K562 (cell line): ENCODE results near the gene GGA2. TPM values are rescaled to one million over a fixed set of nuclear protein-coding genes. Genes with fewer than 3 reads are reported as not detected.

Experiments used
- ATAC-seq: fragments of 200-7000 bp; cut with Tn5 transposase; 3 replicates; pipeline ENCODE4 v1.9.1; 2020; ENCODE audit warnings: moderate library complexity
- BruUV-seq: library from RNA; stranded (reverse); fragments of 400-500 nt; replicated peaks from 2 replicates; lab custom pipeline; 2021; lab: Mats Ljungman, UMichigan
- CTCF ChIA-PET: fragments of 300-600 bp; formaldehyde crosslinking; extraction: SDS; loops from one replicate; lab custom pipeline; 2021; ENCODE audit warnings: low intra/inter-chr PET ratio; lab: Yijun Ruan, JAX
- POLR2A ChIA-PET: fragments of 300-600, 350-650 bp; sonication (Branson Sonifier 250); formaldehyde crosslinking; extraction: SDS; loops from one replicate; lab custom pipeline; 2021; ENCODE audit warnings: antibody characterized with exemption, inconsistent platforms; lab: Yijun Ruan, JAX
- DNase-seq, 4 experiments: peaks; one replicate each; pipeline versions ENCODE4 v3.0.0 to v3.0.0-alpha.2; 2011 to 2018; ENCODE audit warnings: low spot score in 3 of 4, mixed read lengths in 3 of 4; ENCODE audit errors: extremely low read depth in 1 of 4
- FAIRE-seq: peaks from 2 replicates; lab custom pipeline; 2011; peaks lifted over from hg19 to GRCh38; lab: Jason Lieb, UNC
- H2AFZ ChIP-seq: 2 replicates; pipeline ENCODE4 v1.6.0; 2011; ENCODE audit warnings: low read depth, low read length, control low read depth, inconsistent platforms
- H3K27ac ChIP-seq: fragments of 200-600 bp; 3 replicates; pipeline ENCODE4 v1.8.0; 2011; ENCODE audit warnings: low read depth, mild to moderate bottlenecking, control low read depth, inconsistent platforms, low read length, moderate library complexity, mixed read lengths; ENCODE audit errors: extremely low read depth
- H3K27me3 ChIP-seq, 2 experiments: fragments of 300-600 bp in 1 of 2; 2 replicates in 1 of 2; 3 replicates in 1 of 2; pipeline versions ENCODE4 v1.6.0 to v1.8.0; 2011; ENCODE audit warnings: inconsistent platforms in 2 of 2, low read length in 2 of 2, mild to moderate bottlenecking in 1 of 2, mixed read lengths in 1 of 2, moderate library complexity in 1 of 2; ENCODE audit not compliant: control insufficient read depth in 2 of 2, insufficient read depth in 2 of 2
- H3K36me3 ChIP-seq: fragments of 300-600 bp; 3 replicates; pipeline ENCODE4 v1.8.0; 2011; ENCODE audit warnings: mild to moderate bottlenecking, low read length, inconsistent platforms; ENCODE audit not compliant: control insufficient read depth, insufficient read depth
- H3K4me1 ChIP-seq, 2 experiments: fragments of 200-600 bp in 1 of 2; replicated peaks in 1 of 2; 2 replicates in 1 of 2; 3 replicates in 1 of 2; pipeline versions ENCODE4 v1.5.1 to v1.8.0; 2011; ENCODE audit warnings: inconsistent platforms in 2 of 2, low read length in 2 of 2, mild to moderate bottlenecking in 1 of 2, mixed read lengths in 1 of 2, moderate library complexity in 1 of 2; ENCODE audit not compliant: control insufficient read depth in 2 of 2, insufficient read depth in 2 of 2
- H3K4me2 ChIP-seq: 2 replicates; pipeline ENCODE4 v1.6.1; 2011; ENCODE audit warnings: low read length, control low read depth, inconsistent platforms, mixed read lengths; ENCODE audit not compliant: insufficient read depth
- H3K4me3 ChIP-seq: fragments of 200-600 bp; sonication (generic), shearing (Covaris generic); 2 replicates; pipeline ENCODE4 v1.5.1; 2016; ENCODE audit warnings: control low read depth, inconsistent platforms
- H3K79me2 ChIP-seq: fragments of 200-600 bp; 3 replicates; pipeline ENCODE4 v1.8.0; 2011; ENCODE audit warnings: low read length, inconsistent platforms; ENCODE audit not compliant: control insufficient read depth, insufficient read depth
- H3K9ac ChIP-seq, 2 experiments: 2 replicates each; pipeline versions ENCODE4 v1.6.0 to v1.6.1; 2011; ENCODE audit warnings: low read depth in 2 of 2, low read length in 2 of 2, control low read depth in 1 of 2, inconsistent platforms in 1 of 2, mild to moderate bottlenecking in 1 of 2, mixed read lengths in 1 of 2; ENCODE audit not compliant: insufficient read depth in 1 of 2
- H3K9me1 ChIP-seq: one replicate; pipeline ENCODE4 v1.6.0; 2011; ENCODE audit warnings: inconsistent platforms, mild to moderate bottlenecking, low read length, moderate library complexity; ENCODE audit not compliant: control insufficient read depth, insufficient read depth
- H3K9me3 ChIP-seq: replicated peaks from 2 replicates; pipeline ENCODE4 v1.5.1; 2011; ENCODE audit warnings: low read depth, low read length, inconsistent platforms; ENCODE audit not compliant: control insufficient read depth, insufficient read depth
- H4K20me1 ChIP-seq: replicated peaks from 2 replicates; pipeline ENCODE4 v1.6.1; 2011; ENCODE audit warnings: low read length, inconsistent platforms, mixed read lengths; ENCODE audit not compliant: control insufficient read depth, insufficient read depth
- CEBPB ChIP-seq: fragments of 450-650 bp; IDR thresholded peaks from 2 replicates; pipeline ENCODE4 v1.6.1; 2016; ENCODE audit warnings: missing genetic modification characterization, missing compliant biosample characterization
- CEBPG ChIP-seq, 3 experiments: fragments of 200-800 bp in 1 of 3; sonication (Bioruptor generic) in 1 of 3; sonication (generic) in 1 of 3; formaldehyde crosslinking in 1 of 3; IDR thresholded peaks in 2 of 3; conservative IDR thresholded peaks in 1 of 3; 2 replicates each; pipeline versions ENCODE4 v1.6.1 to v1.8.0; 2016 to 2022; ENCODE audit warnings: missing compliant biosample characterization in 2 of 3, missing genetic modification characterization in 2 of 3, mild to moderate bottlenecking in 1 of 3, missing genetic modification reagents in 1 of 3
- ELF2 ChIP-seq: fragments of 250-450 bp; sonication (Bioruptor Pico); IDR thresholded peaks from 2 replicates; pipeline ENCODE4 v1.5.0; 2021; ENCODE audit warnings: mild to moderate bottlenecking
- HDAC1 ChIP-seq, 2 experiments: fragments of 450-650 bp; IDR thresholded peaks; 2 replicates each; pipeline ENCODE4 v1.6.1; 2016 to 2017; ENCODE audit warnings: inconsistent platforms in 1 of 2, mild to moderate bottlenecking in 1 of 2, moderate library complexity in 1 of 2
- SRSF1 ChIP-seq: fragments of 200-400 bp; formaldehyde crosslinking; IDR thresholded peaks from 2 replicates; pipeline ENCODE4 v1.6.1; 2017; ENCODE audit warnings: mild to moderate bottlenecking, low read depth, low read length, moderate library complexity
- TSC22D4 ChIP-seq: fragments of 450-650 bp; IDR thresholded peaks from 2 replicates; pipeline ENCODE4 v1.6.1; 2016; ENCODE audit warnings: missing genetic modification characterization, missing biosample characterization, control low read depth
- ZFP36 ChIP-seq: fragments of 150-350 bp; IDR thresholded peaks from 2 replicates; pipeline ENCODE4 v1.6.1; 2018; ENCODE audit warnings: low read length, low read depth; ENCODE audit not compliant: partially characterized antibody
- WGBS: fragments of 100-300 bp; shearing (Covaris generic); methylation state at CpG from one replicate; pipeline ENCODE4 v1.1.6; 2016; ENCODE audit warnings: low coverage, mixed read lengths; ENCODE audit not compliant: insufficient coverage; ENCODE audit errors: missing lambda C conversion rate; 5-methylcytosine and 5-hydroxymethylcytosine counted together
- in situ Hi-C: fragments of 300-500 bp; cut with MboI; formaldehyde crosslinking; loops from 4 replicates; pipeline ENCODE4 v1.15.0; 2018; ENCODE audit warnings: inconsistent platforms, mixed read lengths
- intact Hi-C: fragments of 100-400 bp; cut with micrococcal nuclease; formaldehyde crosslinking; loops from 2 replicates; pipeline ENCODE4 v1.14.2; 2022
- polyA plus RNA-seq, 8 experiments: library from polyadenylated mRNA; depleted of rRNA in 4 of 8; stranded (reverse) in 5 of 8; unstranded in 3 of 8; fragments of >200 nt; fragmentation: Nextera tagmentation in 2 of 8; fragmentation: Illumina TruSeq in 1 of 8; extraction: Ambion mirVana in 2 of 8; extraction: Trizol in 1 of 8; gene quantifications; 2 replicates each; pipeline versions ENCODE4 v1.2.1 to v1.2.3, GENCODE V29; 2011 to 2014; ENCODE audit warnings: inconsistent platforms in 1 of 8, missing spikeins in 1 of 8
- total RNA-seq, 7 experiments: library from RNA; depleted of rRNA in 6 of 7; stranded (reverse); fragments of >200 nt in 6 of 7; fragmentation: Illumina TruSeq in 2 of 7; extraction: Trizol in 2 of 7; gene quantifications; 2 replicates each; pipeline versions ENCODE4 v1.2.1 to v1.2.3, GENCODE V29; 2011 to 2021; ENCODE audit warnings: low replicate concordance in 1 of 7
- TF ChIP-seq, protein P1 (sequence below), 2 experiments: fragments of 450-650 bp; formaldehyde crosslinking in 1 of 2; IDR thresholded peaks; 2 replicates each; pipeline versions ENCODE4 v1.4.0 to v1.6.1; 2014 to 2020; ENCODE audit warnings: mild to moderate bottlenecking in 2 of 2, borderline replicate concordance in 1 of 2, low read depth in 1 of 2
- TF ChIP-seq, protein P2 (sequence below): sonication (generic); formaldehyde crosslinking; IDR thresholded peaks from 2 replicates; pipeline ENCODE4 v1.9.0; 2022; ENCODE audit warnings: mild to moderate bottlenecking, missing genetic modification reagents

The GGA2 gene
- total and polyA plus RNA-seq, 9 of the 15 experiments (the other 6 are each of a cell fraction or from before 2014, with no cell fraction given) = 11.9 to 133 (median 66.3) TPM

DNA sequence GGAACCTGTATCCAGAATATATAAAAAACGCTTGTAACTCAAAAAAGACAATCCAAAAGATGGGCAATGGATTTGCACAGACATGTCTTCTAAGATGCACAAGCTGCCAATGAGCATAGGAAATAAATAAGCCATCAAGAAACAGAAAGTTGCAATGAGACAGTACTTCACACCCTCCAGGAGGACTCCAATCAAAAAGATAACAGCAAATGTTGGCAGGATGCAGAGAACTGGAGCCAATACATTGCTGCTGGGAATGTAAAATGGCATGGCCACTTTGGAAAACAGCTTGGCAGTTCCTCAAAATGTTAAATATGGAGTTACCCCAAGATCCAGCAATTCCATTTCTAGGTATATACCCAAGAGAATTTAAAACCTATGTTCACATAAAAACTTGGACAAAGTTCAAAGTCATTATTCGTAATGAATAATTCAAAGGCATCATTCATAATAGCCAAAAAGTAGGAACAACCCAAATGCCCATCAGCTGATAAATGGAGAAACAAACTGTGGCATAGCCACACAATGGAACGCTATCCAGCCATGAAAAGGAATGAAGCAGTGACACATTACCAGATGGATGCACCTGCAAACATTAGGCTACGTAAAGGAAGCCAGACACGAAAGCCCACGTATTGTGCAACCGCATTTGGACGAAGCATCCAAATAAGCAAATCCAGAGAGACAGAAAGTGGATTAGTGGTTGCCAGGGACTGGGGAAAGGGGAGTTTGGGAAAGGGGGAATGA, 25.6 kb downstream of the GGA2 start:
- H3K79me2 ChIP-seq = no peaks in the 10 kb centered on the region
- whole genome bisulfite sequencing = 89% methylated on average over 8 of the region's 8 CpGs
- CTCF ChIA-PET = no interaction called here

More for the DNA sequence above, 25.6 kb downstream of the GGA2 start:
- TF ChIP-seq CEBPB (peak; percentile 46), HDAC1 (IDR thresholded peaks at IDR 0.05) (no peak), TSC22D4 (tag) (no peak), ELF2 (CRISPR knock-in tag) (no peak), ZFP36 (no peak), CEBPG (CRISPR knock-in tag; IDR thresholded peaks at IDR 0.05) (no peak), CEBPG (tag; conservative IDR thresholded peaks at IDR 0.05 in 1 of 2, IDR thresholded peaks at IDR 0.05 in 1 of 2) (0 out of 4 replicates have a peak, but pooled peaks of 1 of the 2 experiments have one; percentile 8), SRSF1 (no peak)
- TF ChIP-seq, protein P1, sequence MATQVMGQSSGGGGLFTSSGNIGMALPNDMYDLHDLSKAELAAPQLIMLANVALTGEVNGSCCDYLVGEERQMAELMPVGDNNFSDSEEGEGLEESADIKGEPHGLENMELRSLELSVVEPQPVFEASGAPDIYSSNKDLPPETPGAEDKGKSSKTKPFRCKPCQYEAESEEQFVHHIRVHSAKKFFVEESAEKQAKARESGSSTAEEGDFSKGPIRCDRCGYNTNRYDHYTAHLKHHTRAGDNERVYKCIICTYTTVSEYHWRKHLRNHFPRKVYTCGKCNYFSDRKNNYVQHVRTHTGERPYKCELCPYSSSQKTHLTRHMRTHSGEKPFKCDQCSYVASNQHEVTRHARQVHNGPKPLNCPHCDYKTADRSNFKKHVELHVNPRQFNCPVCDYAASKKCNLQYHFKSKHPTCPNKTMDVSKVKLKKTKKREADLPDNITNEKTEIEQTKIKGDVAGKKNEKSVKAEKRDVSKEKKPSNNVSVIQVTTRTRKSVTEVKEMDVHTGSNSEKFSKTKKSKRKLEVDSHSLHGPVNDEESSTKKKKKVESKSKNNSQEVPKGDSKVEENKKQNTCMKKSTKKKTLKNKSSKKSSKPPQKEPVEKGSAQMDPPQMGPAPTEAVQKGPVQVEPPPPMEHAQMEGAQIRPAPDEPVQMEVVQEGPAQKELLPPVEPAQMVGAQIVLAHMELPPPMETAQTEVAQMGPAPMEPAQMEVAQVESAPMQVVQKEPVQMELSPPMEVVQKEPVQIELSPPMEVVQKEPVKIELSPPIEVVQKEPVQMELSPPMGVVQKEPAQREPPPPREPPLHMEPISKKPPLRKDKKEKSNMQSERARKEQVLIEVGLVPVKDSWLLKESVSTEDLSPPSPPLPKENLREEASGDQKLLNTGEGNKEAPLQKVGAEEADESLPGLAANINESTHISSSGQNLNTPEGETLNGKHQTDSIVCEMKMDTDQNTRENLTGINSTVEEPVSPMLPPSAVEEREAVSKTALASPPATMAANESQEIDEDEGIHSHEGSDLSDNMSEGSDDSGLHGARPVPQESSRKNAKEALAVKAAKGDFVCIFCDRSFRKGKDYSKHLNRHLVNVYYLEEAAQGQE (IDR thresholded peaks at IDR 0.05; ENCODE audit: borderline replicate concordance) = no peak
- TF ChIP-seq, protein P1 (CRISPR knock-in tag; IDR thresholded peaks at IDR 0.05; ENCODE audit: low read depth) = no peak
- TF ChIP-seq, protein P2, sequence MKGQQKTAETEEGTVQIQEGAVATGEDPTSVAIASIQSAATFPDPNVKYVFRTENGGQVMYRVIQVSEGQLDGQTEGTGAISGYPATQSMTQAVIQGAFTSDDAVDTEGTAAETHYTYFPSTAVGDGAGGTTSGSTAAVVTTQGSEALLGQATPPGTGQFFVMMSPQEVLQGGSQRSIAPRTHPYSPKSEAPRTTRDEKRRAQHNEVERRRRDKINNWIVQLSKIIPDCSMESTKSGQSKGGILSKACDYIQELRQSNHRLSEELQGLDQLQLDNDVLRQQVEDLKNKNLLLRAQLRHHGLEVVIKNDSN (CRISPR knock-in tag) = no peak
- in situ Hi-C loops = no loop called here
- no peak overlapping the region for H3K27ac ChIP-seq
- intact Hi-C loops = no loop called here
- H3K9ac ChIP-seq = no peak overlapping the region
- BruUV-seq = no TSS peak
- H4K20me1 ChIP-seq = peaks cover 9% of the 10 kb centered on the region; the same call in 1 of the 2 replicates
- H3K9me1 ChIP-seq = peaks cover 2% of the 10 kb centered on the region
- POLR2A ChIA-PET = interaction anchor here (0.7 kb wide), 1 partner anchor 21 kb away, joined by 4 read pairs; no protein-coding TSS in a partner anchor
- ATAC-seq (no peak), DNase-seq (no peak), FAIRE-seq (no peak)
- no peaks in the 10 kb centered on the region for H3K9me3 ChIP-seq
- H3K4me1 ChIP-seq = no peaks in the 10 kb centered on the region
- H2AFZ ChIP-seq = no peak overlapping the region
- peaks cover 94% of the 10 kb centered on the region for H3K36me3 ChIP-seq
- H3K4me2 ChIP-seq = no peak overlapping the region
- H3K27me3 ChIP-seq = no peaks in the 10 kb centered on the region
- no peak overlapping the region for H3K4me3 ChIP-seq
